Measurements from ENCODE around the gene PLXNA4. TPM values are rescaled to one million over a fixed set of nuclear protein-coding genes. Genes with fewer than 3 reads are reported as not detected.

PLXNA4 gene
- total RNA-seq, 1 experiment from 2014 or later: 0.10 TPM

GRCh38 chr7:132610995-132611394 lies 34.7 kb upstream of the PLXNA4 start:
- no peaks in the 10 kb centered on the region for H3K4me1 ChIP-seq (ENCODE audit: control insufficient read depth, insufficient read depth, low read length)
- intact Hi-C loops (cut with micrococcal nuclease; ENCODE audit: unreplicated experiment): no loop called here
- POLR2A ChIA-PET: no interaction called here
- DNase-seq (ENCODE audit: low read depth, low spot score): no peak
- in situ Hi-C loops (cut with HindIII; ENCODE audit: low pct_unique_long_range_greater_than_20kb, low sequenced_read_pairs): no loop called here
- BruUV-seq (replicated peaks): no TSS peak
- ATAC-seq: no peak
- H3K27ac ChIP-seq (ENCODE audit: low read length): no peak overlapping the region
- H3K27me3 ChIP-seq (ENCODE audit: control insufficient read depth, insufficient read depth, low read length): peaks cover 3% of the 10 kb centered on the region; the same call in 1 of the 2 replicates
- no peaks in the 10 kb centered on the region for H3K9me3 ChIP-seq (ENCODE audit: control insufficient read depth, insufficient read depth, low read depth, low read length)
- no peaks in the 10 kb centered on the region for H3K36me3 ChIP-seq (ENCODE audit: control insufficient read depth, insufficient read depth, low read length)
- no peak overlapping the region for H3K4me3 ChIP-seq (ENCODE audit: low read depth in 2 of 2, low read length in 2 of 2)
- TF ChIP-seq SIN3A (IDR thresholded peaks at IDR 0.05; ENCODE audit: borderline replicate concordance, insufficient read depth, low read depth, low read length): no peak
- no peak for TF ChIP-seq TCF7L2 (IDR thresholded peaks at IDR 0.05; ENCODE audit: low read depth, low read length)
- CTCF ChIA-PET: no interaction called here

GRCh38 chr7:132609906-132610520 lies 33.7 kb upstream of the PLXNA4 start:
- CTCF ChIA-PET: no interaction called here
- ATAC-seq: no peak

More at GRCh38 chr7:132609906-132610520, 33.7 kb upstream of the PLXNA4 start:
- Histone ChIP-seq H3K36me3 (ENCODE audit: control insufficient read depth, insufficient read depth, low read length) (no peaks in the 10 kb centered on the region), H3K9me3 (ENCODE audit: control insufficient read depth, insufficient read depth, low read depth, low read length) (no peaks in the 10 kb centered on the region), H3K4me3 (ENCODE audit: low read depth in 2 of 2, low read length in 2 of 2) (no peak overlapping the region), H3K27ac (ENCODE audit: low read length) (no peak overlapping the region), H3K27me3 (ENCODE audit: control insufficient read depth, insufficient read depth, low read length) (peaks cover 2% of the 10 kb centered on the region; the same call in 1 of the 2 replicates), H3K4me1 (ENCODE audit: control insufficient read depth, insufficient read depth, low read length) (no peaks in the 10 kb centered on the region)
- POLR2A ChIA-PET: no interaction called here
- in situ Hi-C loops (cut with HindIII; ENCODE audit: low pct_unique_long_range_greater_than_20kb, low sequenced_read_pairs): no loop called here
- intact Hi-C loops (cut with micrococcal nuclease; ENCODE audit: unreplicated experiment): no loop called here
- no TSS peak for BruUV-seq (replicated peaks)
- TF ChIP-seq POLR2AphosphoS5 (IDR thresholded peaks at IDR 0.05; ENCODE audit: low read depth, low read length) (no peak), CTCF (IDR thresholded peaks at IDR 0.05) (no peak), SIN3A (IDR thresholded peaks at IDR 0.05; ENCODE audit: borderline replicate concordance, insufficient read depth, low read depth, low read length) (no peak), TCF7L2 (IDR thresholded peaks at IDR 0.05; ENCODE audit: low read depth, low read length) (no peak), REST (IDR thresholded peaks at IDR 0.05; ENCODE audit: insufficient read depth in 1 of 2, low read depth in 2 of 2, low read length in 1 of 2) (no peak)
- no peak for DNase-seq (ENCODE audit: low read depth, low spot score)

All from Panc1 (cell line).